ENCODE results near the gene C16orf82.
A peak's percentile ranks its signal among the peaks of the same experiment; 100 is the strongest.

The C16orf82 gene

DNA sequence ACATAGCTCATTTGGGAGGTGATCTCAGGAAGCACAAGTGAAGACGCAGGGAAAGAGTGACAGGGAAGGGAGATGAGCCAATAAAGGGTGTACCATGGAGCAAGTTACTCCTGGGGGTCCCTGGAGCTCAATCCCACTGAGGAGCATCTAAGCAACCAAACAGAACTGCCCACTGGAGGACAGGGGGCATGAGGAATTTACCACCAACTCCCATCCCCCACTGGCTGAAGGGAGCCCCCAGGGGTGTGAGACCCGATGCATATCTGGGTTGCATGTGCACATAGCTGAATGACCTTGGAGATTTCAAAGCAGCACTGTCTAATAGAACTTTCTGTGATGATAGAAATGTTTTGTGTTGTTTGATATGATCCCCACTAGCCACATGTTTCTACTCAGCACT, 29.6 kb downstream of the C16orf82 start:
- no peaks in the 10 kb centered on the region for H3K4me1 ChIP-seq (ENCODE audit: control insufficient read depth, low read depth, low read length)
- no peak overlapping the region for H3K4me3 ChIP-seq (ENCODE audit: low read length)
- H3K27ac ChIP-seq (ENCODE audit: low read length) = no peak overlapping the region
- no peaks in the 10 kb centered on the region for H3K9me3 ChIP-seq (ENCODE audit: control insufficient read depth, low read depth, low read length)
- H3K36me3 ChIP-seq (ENCODE audit: control insufficient read depth, low read depth, low read length) = no peaks in the 10 kb centered on the region
- no peak overlapping the region for H3K9ac ChIP-seq (ENCODE audit: low read length)
- no peaks in the 10 kb centered on the region for H3K27me3 ChIP-seq (ENCODE audit: control insufficient read depth, insufficient read depth, low read length)

DNA sequence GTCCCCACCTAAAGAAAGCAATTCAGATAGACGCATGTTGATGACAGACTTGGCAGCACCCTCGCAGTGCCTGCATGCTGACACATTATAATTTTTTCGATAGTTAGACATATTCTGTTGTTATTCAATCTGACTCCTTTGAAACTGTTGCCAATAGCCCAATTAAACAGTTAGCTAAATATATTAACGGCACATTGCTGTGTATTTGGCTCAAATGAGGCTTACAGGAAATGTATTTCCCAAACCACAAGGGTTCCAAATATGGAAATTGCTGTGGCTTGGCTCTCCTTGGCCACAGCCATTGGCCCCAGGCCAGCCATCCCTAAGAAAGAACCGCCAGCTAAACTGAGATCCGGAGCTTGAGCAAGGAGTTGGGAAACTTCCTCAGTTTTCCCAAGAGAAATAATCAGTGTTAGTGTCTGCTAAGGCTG, 31.1 kb downstream of the C16orf82 start:
- Histone ChIP-seq H3K9me3 (ENCODE audit: control insufficient read depth, low read depth, low read length) (no peaks in the 10 kb centered on the region), H3K4me3 (ENCODE audit: low read length) (no peak overlapping the region), H3K27me3 (ENCODE audit: control insufficient read depth, insufficient read depth, low read length) (no peaks in the 10 kb centered on the region), H3K9ac (ENCODE audit: low read length) (no peak overlapping the region), H3K27ac (ENCODE audit: low read length) (no peak overlapping the region), H3K4me1 (ENCODE audit: control insufficient read depth, low read depth, low read length) (no peaks in the 10 kb centered on the region), H3K36me3 (ENCODE audit: control insufficient read depth, low read depth, low read length) (no peaks in the 10 kb centered on the region)

DNA sequence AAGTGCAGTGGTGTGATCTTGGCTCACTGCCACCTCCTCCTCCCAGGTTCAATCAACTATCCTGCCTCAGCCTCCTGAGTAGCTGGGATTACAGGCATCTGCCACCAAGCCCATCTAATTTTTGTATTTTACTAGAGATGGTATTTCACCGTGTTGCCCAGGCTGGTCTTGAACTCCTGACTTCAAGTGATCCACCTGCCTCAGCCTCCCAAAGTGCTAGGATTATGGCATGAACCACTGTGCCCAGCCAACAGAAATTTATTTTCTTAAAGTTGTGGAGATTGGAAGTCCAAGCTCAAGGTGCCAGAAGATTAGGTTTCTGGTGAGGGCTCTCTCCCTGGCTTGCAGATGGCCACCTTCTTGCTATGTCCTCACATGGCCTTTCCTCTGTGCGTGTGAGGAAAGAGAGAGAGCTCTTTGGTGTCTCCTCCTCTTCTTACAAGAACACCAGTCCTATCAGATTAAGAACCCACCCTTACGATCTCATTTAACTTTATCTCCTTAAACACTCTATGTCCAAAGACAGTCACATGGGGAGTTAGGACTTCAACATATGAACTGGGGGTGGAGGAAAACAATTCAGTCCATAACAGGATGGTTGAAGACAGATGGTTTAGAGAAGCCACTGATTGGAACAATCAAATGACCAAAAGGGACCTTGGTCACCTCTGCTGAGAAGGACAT, 31.8 kb downstream of the C16orf82 start:
- Histone ChIP-seq H3K36me3 (ENCODE audit: control insufficient read depth, low read depth, low read length) (no peaks in the 10 kb centered on the region), H3K27me3 (ENCODE audit: control insufficient read depth, insufficient read depth, low read length) (no peaks in the 10 kb centered on the region), H3K4me1 (ENCODE audit: control insufficient read depth, low read depth, low read length) (no peaks in the 10 kb centered on the region), H3K4me3 (ENCODE audit: low read length) (no peak overlapping the region), H3K9me3 (ENCODE audit: control insufficient read depth, low read depth, low read length) (no peaks in the 10 kb centered on the region), H3K9ac (ENCODE audit: low read length) (no peak overlapping the region), H3K27ac (ENCODE audit: low read length) (no peak overlapping the region)

DNA sequence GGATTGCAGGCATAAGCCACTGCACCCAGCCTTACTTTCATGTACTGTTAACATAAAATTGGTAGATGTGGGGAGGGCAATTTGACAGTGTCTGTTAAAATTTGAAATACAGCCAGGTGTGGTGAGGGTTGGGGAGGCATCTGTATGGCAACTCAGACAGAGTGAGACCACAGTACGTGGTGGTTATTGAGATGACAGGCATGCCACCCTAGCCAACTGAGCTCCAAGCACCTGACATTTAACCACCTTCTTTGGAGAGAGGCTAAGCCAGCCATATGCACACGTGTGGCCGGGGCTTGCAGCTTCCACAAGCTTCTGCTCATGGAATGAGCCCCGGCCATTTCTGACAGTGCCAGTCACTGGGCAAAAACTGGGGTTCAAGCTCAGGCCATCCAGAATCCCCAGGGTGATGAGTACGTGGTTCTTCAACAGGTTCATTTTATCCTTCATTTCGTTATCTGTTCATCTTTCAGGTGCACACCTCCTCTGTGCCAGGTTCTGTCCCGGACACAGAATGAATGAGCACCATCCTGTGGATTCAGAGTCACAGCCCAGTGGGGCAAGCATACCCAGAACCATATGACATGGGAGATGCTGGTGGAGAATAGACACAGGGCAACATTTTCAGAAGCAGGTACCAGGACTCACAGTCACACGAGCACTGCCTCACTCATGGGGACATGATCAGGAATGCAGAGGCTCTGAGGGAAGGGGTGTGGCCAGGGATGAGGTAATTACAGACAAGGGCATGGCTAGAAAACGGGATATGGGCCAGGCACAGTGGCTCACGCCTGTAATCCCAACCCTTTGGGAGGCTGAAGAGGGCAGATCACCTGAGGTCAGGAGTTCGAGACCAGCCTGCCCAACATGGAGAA, 36.2 kb downstream of the C16orf82 start:
- Histone ChIP-seq H3K4me1 (ENCODE audit: control insufficient read depth, low read depth, low read length) (no peaks in the 10 kb centered on the region), H3K36me3 (ENCODE audit: control insufficient read depth, low read depth, low read length) (no peaks in the 10 kb centered on the region), H3K27ac (ENCODE audit: low read length) (no peak overlapping the region), H3K27me3 (ENCODE audit: control insufficient read depth, insufficient read depth, low read length) (no peaks in the 10 kb centered on the region), H3K9me3 (ENCODE audit: control insufficient read depth, low read depth, low read length) (no peaks in the 10 kb centered on the region), H3K4me3 (ENCODE audit: low read length) (no peak overlapping the region), H3K9ac (ENCODE audit: low read length) (no peak overlapping the region)

DNA sequence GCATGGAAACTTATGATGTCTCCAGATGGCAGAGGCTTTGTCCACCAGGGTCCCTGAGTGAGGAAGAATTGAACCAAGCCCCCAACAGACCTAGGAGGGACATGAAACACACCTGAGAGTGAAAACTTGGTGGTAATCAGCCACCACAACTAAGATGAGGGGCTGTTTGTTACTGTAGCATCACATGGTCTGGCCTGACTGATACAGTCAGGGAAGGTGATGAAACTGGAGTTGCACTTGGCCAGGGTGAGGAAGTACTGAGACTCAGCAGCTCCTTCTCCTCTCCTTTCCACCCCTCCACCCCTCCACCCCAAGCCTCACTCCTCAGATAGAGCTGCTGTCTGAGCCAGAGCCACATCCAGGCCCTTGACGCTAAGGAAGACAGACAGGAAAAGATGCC, 37.2 kb downstream of the C16orf82 start:
- Histone ChIP-seq H3K4me1 (ENCODE audit: control insufficient read depth, low read depth, low read length) (no peaks in the 10 kb centered on the region), H3K9me3 (ENCODE audit: control insufficient read depth, low read depth, low read length) (no peaks in the 10 kb centered on the region), H3K27ac (ENCODE audit: low read length) (no peak overlapping the region), H3K9ac (ENCODE audit: low read length) (no peak overlapping the region), H3K36me3 (ENCODE audit: control insufficient read depth, low read depth, low read length) (no peaks in the 10 kb centered on the region), H3K27me3 (ENCODE audit: control insufficient read depth, insufficient read depth, low read length) (peaks cover under 1% of the 10 kb centered on the region), H3K4me3 (ENCODE audit: low read length) (no peak overlapping the region)

DNA sequence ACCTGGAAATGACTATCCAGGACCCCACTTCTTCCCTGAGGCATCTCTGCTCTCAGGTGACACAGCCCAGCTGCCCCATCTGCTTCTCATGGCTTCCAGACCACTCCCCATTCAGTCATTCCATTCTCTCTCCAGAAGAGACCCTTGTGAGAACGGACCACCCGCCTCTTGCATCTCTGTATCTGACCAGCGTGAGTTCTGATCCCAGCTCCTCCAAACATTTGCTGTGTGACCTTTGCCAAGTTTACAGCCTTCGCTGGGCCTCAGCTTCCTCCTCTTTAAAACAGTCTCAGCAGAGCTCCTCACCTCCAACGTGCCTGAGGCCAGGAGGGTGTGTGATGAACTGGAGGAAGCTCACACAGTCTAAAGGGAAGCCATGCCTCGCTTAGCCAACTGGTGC, 39.6 kb downstream of the C16orf82 start:
- Histone ChIP-seq H3K27ac (ENCODE audit: low read length) (no peak overlapping the region), H3K4me1 (ENCODE audit: control insufficient read depth, low read depth, low read length) (no peaks in the 10 kb centered on the region), H3K4me3 (ENCODE audit: low read length) (no peak overlapping the region), H3K9me3 (ENCODE audit: control insufficient read depth, low read depth, low read length) (no peaks in the 10 kb centered on the region), H3K36me3 (ENCODE audit: control insufficient read depth, low read depth, low read length) (no peaks in the 10 kb centered on the region), H3K9ac (ENCODE audit: low read length) (no peak overlapping the region), H3K27me3 (ENCODE audit: control insufficient read depth, insufficient read depth, low read length) (peaks cover 6% of the 10 kb centered on the region)

DNA sequence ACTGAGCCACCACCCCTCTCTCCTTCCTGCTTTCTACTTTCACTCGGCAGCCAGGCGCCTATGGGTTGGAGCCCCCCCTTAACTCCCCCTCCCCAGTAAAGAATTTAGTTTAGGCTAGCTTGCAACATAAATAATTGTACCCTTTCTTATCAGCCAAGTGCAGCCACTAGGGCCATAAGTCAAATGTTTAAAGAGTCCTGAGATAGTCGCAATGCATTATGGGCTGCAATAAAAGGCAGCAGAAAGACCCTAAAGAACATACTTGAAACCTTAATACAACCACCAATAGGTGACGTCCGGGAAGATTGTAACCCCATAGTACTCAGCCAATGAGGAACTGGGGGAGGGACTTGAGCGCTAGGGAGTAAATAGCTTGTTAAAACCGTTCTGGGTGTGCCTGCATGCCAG, 40.5 kb downstream of the C16orf82 start:
- no peaks in the 10 kb centered on the region for H3K9me3 ChIP-seq (ENCODE audit: control insufficient read depth, low read depth, low read length)
- no peak overlapping the region for H3K9ac ChIP-seq (ENCODE audit: low read length)
- no peaks in the 10 kb centered on the region for H3K4me1 ChIP-seq (ENCODE audit: control insufficient read depth, low read depth, low read length)
- H3K36me3 ChIP-seq (ENCODE audit: control insufficient read depth, low read depth, low read length) = no peaks in the 10 kb centered on the region
- H3K27ac ChIP-seq (ENCODE audit: low read length) = no peak overlapping the region
- H3K27me3 ChIP-seq (ENCODE audit: control insufficient read depth, insufficient read depth, low read length) = peaks cover 6% of the 10 kb centered on the region
- H3K4me3 ChIP-seq (ENCODE audit: low read length) = no peak overlapping the region

DNA sequence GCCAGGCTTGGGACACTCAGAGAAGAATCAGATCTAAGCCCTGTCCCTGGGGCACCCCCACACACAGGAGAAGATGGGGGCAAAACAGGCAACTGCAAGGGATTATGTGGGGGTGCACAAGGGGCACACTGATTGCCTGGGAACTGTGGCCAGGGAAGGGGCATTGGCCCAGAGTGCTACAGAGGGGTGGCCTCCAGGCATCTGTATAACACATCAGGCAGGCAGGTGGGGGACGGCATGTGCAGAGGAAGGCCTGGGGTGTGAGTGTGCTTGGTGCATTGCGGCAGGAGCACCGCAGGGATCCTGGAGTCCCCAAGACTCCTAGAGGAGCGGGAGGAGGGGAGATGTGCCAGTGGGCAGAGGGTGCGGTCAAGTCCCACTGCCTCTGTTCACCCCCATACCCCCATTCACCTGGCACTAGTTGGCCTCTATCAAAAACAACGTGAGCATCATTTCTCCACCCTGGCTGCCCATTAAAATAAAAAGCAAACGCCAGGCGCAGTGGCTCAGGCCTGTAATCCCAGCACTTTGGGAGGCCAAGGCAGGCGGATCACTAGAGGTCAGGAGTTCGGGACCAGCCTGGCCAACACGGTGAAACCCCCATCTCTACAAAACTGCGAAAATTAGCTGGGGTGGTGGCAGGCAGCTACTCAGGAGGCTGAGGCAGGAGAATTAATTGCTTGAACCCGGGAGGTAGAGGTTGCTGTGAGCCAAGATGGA, 41.5 kb downstream of the C16orf82 start:
- no peak overlapping the region for H3K9ac ChIP-seq (ENCODE audit: low read length)
- no peaks in the 10 kb centered on the region for H3K9me3 ChIP-seq (ENCODE audit: control insufficient read depth, low read depth, low read length)
- peaks cover 6% of the 10 kb centered on the region for H3K27me3 ChIP-seq (ENCODE audit: control insufficient read depth, insufficient read depth, low read length)
- no peak overlapping the region for H3K27ac ChIP-seq (ENCODE audit: low read length)
- no peaks in the 10 kb centered on the region for H3K4me1 ChIP-seq (ENCODE audit: control insufficient read depth, low read depth, low read length)
- no peak overlapping the region for H3K4me3 ChIP-seq (ENCODE audit: low read length)
- H3K36me3 ChIP-seq (ENCODE audit: control insufficient read depth, low read depth, low read length) = no peaks in the 10 kb centered on the region

DNA sequence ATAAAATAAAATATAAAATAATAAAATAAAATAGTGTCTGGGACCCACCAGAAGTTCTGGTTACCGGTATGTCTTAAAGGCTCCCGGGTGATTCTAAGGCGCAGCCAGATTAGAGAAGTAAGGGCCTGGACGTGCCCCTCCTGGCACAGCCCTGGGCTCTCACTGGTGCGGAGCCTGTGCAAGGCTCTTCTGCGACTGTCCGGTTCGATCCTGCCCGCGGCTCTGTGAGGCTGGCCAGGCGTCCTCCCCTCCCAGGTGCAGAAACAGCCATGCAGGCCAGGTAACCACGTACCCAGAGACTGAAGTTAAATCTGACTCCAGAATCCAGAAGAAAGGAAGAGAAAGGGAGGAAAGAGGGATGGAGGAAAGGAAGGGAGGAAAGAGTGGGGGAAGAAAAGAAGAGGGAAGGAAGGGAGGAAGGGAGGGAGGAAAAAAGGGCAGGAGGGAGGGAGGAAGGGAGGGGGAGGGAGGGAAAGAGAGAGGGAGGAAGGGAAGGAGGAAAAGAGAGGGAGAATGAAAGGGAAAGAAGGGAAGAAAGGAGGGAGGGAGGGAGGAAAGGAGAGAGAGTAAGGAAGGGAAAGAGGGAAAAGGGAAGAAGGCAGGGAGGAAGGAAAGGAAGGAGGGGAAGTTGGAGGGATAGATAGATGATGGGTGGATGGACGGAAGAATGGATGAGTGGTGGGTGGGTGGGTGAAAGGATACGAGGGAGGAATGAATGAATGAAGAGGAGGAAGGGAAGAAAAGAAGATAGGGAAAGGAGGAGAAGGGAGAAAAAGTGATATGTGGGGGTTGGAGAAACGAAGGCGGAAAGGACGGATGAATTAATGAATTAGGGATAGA, 42.3 kb downstream of the C16orf82 start:
- H3K4me3 ChIP-seq (ENCODE audit: low read length) = peak overlapping the region; percentile 37
- no peak overlapping the region for H3K9ac ChIP-seq (ENCODE audit: low read length)
- H3K4me1 ChIP-seq (ENCODE audit: control insufficient read depth, low read depth, low read length) = no peaks in the 10 kb centered on the region

DNA sequence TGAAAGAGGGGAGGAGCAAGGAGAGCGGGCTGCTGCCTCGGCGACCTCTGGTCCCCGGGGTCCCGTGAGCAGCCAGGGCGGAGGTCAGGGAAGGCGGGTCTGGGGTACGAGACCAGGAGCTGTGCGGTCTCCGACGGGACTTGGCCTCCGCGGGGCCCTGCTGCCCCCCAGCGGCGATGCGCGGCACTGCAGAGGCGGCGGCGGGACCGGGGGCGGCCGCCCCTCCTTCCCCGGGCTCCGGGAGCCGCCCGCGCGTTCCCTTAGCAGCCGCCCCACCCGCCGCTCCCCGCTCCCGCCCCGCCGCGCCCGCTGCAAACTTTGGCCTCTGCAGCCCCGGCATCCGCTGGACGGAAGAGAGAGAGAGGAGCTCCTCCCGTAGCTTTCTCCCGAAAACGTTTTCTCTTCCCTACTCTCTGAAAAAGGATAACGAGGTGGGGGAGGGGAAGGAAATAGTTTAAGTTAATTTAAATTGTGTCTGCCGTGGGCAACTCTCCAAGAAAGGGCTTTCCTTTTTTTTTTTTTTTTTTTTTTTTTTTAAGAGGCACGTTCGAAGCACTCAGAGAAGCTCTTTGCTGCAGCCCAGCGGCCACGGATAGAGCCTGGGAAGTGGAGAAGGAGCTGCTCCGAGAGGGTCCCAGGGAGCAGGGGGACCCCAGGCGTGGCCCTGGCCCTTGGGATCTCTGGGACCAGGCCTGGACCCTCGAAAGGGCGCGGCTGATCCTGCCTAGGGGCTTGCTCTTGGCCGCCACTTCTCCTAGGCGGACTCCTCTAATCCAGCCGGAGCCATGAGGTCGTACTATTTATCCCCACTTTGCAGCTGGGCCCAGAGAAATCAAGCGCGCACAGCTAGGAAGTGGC, 43.2 kb downstream of the C16orf82 start:
- Histone ChIP-seq H3K4me1 (ENCODE audit: control insufficient read depth, low read depth, low read length) (no peaks in the 10 kb centered on the region), H3K27me3 (ENCODE audit: control insufficient read depth, insufficient read depth, low read length) (peaks cover 6% of the 10 kb centered on the region), H3K4me3 (ENCODE audit: low read length) (peak overlapping the region; percentile 47), H3K36me3 (ENCODE audit: control insufficient read depth, low read depth, low read length) (no peaks in the 10 kb centered on the region), H3K9me3 (ENCODE audit: control insufficient read depth, low read depth, low read length) (no peaks in the 10 kb centered on the region), H3K27ac (ENCODE audit: low read length) (no peak overlapping the region), H3K9ac (ENCODE audit: low read length) (no peak overlapping the region)

More for the DNA sequence above, 42.3 kb downstream of the C16orf82 start:
- Histone ChIP-seq H3K9me3 (ENCODE audit: control insufficient read depth, low read depth, low read length) (no peaks in the 10 kb centered on the region), H3K27ac (ENCODE audit: low read length) (no peak overlapping the region), H3K36me3 (ENCODE audit: control insufficient read depth, low read depth, low read length) (no peaks in the 10 kb centered on the region), H3K27me3 (ENCODE audit: control insufficient read depth, insufficient read depth, low read length) (peaks cover 6% of the 10 kb centered on the region)

Measured in iPS-18a (cell line).